GM19025 (cell line): ENCODE results near the gene C4orf36.
A peak's percentile ranks its signal among the peaks of the same experiment; 100 is the strongest.
"Not testable (repeated sequence)": the region's sequence is repeated elsewhere in the genome, so short reads cannot be mapped to it uniquely, and the experiment has no call there.

Source experiments
- ATAC-seq: cut with Tn5 transposase; IDR thresholded peaks from one replicate; pipeline ENCODE4 v1.9.1; 2021; ENCODE audit warnings: mild to moderate bottlenecking, low read depth, moderate library complexity; ENCODE audit not compliant: unreplicated experiment

Gene C4orf36

GRCh38 chr4:86917212-86918039, 25.2 kb upstream of the C4orf36 start:
- no peak for ATAC-seq

GRCh38 chr4:86916392-86916791, 24.2 kb upstream of the C4orf36 start:
- no peak for ATAC-seq

- ATAC-seq = no peak
These were observed 18.8 kb upstream of the C4orf36 start for GRCh38 chr4:86910820-86911684.

- no peak for ATAC-seq
These were observed 18.1 kb upstream of the C4orf36 start for GRCh38 chr4:86910369-86910768.

GRCh38 chr4:86909546-86910295, 17.5 kb upstream of the C4orf36 start:
- no peak for ATAC-seq

- no peak for ATAC-seq
These were observed 16.0 kb upstream of the C4orf36 start for GRCh38 chr4:86908251-86908657.

- ATAC-seq = no peak
These were observed 9.6 kb upstream of the C4orf36 start for GRCh38 chr4:86901864-86902263.

GRCh38 chr4:86898562-86898961, 6.3 kb upstream of the C4orf36 start:
- ATAC-seq = no peak

GRCh38 chr4:86896596-86896995, 4.4 kb upstream of the C4orf36 start:
- no peak for ATAC-seq

- peak; percentile 42 for ATAC-seq
These were observed 3.7 kb upstream of the C4orf36 start for GRCh38 chr4:86895692-86896488.

- ATAC-seq = no peak
These were observed 2.2 kb upstream of the C4orf36 start for GRCh38 chr4:86894455-86894854.

GRCh38 chr4:86893136-86893535, 914 bp upstream of the C4orf36 start:
- ATAC-seq = no peak

- ATAC-seq = peak; percentile 15
These were observed 376 bp upstream of the C4orf36 start for GRCh38 chr4:86892636-86892960.

- ATAC-seq = no peak
These were observed 1.4 kb downstream of the C4orf36 start for GRCh38 chr4:86890790-86891189.

GRCh38 chr4:86879641-86880040, 12.6 kb downstream of the C4orf36 start:
- ATAC-seq = no peak

GRCh38 chr4:86878640-86879039, 13.6 kb downstream of the C4orf36 start:
- no peak for ATAC-seq

GRCh38 chr4:86876894-86877685, 15.1 kb downstream of the C4orf36 start:
- ATAC-seq = no peak

GRCh38 chr4:86875436-86875835, 16.8 kb downstream of the C4orf36 start:
- ATAC-seq = not testable (repeated sequence)

GRCh38 chr4:86872135-86872534, 20.1 kb downstream of the C4orf36 start:
- no peak for ATAC-seq
